GM12878 (cell line): ENCODE measurements around the gene BICRA.

Source experiments
- CBX5 ChIP-seq: sonication (generic); IDR thresholded peaks from 2 replicates; pipeline ENCODE4 v1.6.1; 2016; ENCODE audit warnings: low read depth, moderate library complexity, mild to moderate bottlenecking, inconsistent platforms
- CHD1 ChIP-seq: IDR thresholded peaks from 2 replicates; pipeline ENCODE4 v1.6.1; 2012; ENCODE audit warnings: low read depth, low read length, improper control_type of control experiment
- E2F4 ChIP-seq: IDR thresholded peaks from 2 replicates; pipeline ENCODE4 v1.6.1; 2012; ENCODE audit warnings: low read depth, low read length, improper control_type of control experiment
- GABPA ChIP-seq: IDR thresholded peaks from 2 replicates; pipeline ENCODE4 v1.6.1; 2014; ENCODE audit warnings: antibody characterized with exemption, low read depth, mild to moderate bottlenecking, inconsistent platforms
- GATAD2B ChIP-seq: fragments of 450-650 bp; conservative IDR thresholded peaks from 2 replicates; pipeline ENCODE4 v1.6.1; 2017; ENCODE audit warnings: low read depth, mild to moderate bottlenecking, moderate library complexity
- REST ChIP-seq: IDR thresholded peaks from 2 replicates; pipeline ENCODE4 v1.6.1; 2012; ENCODE audit warnings: mild to moderate bottlenecking, low read depth, low read length
- SPI1 ChIP-seq: IDR thresholded peaks from 2 replicates; pipeline ENCODE4 v1.6.1; 2011; ENCODE audit warnings: low read depth, mild to moderate bottlenecking, low read length, moderate library complexity, borderline replicate concordance; ENCODE audit not compliant: insufficient read depth
- TF ChIP-seq, protein P1 (sequence below), 3 experiments: IDR thresholded peaks in 2 of 3; conservative IDR thresholded peaks in 1 of 3; 2 replicates each; pipeline ENCODE4 v1.5.1; 2011; ENCODE audit warnings: low read depth in 3 of 3, low read length in 3 of 3, mild to moderate bottlenecking in 3 of 3, control low read depth in 2 of 3, moderate library complexity in 2 of 3, inconsistent platforms in 1 of 3, mixed read lengths in 1 of 3; ENCODE audit not compliant: control insufficient read depth in 2 of 3, insufficient read depth in 1 of 3; ENCODE audit errors: extremely low read depth in 1 of 3

GRCh38 chr19:47630594-47630993 is 21.7 kb downstream of the BICRA start:
- TF ChIP-seq CHD1 = no peak
- TF ChIP-seq, protein P1, sequence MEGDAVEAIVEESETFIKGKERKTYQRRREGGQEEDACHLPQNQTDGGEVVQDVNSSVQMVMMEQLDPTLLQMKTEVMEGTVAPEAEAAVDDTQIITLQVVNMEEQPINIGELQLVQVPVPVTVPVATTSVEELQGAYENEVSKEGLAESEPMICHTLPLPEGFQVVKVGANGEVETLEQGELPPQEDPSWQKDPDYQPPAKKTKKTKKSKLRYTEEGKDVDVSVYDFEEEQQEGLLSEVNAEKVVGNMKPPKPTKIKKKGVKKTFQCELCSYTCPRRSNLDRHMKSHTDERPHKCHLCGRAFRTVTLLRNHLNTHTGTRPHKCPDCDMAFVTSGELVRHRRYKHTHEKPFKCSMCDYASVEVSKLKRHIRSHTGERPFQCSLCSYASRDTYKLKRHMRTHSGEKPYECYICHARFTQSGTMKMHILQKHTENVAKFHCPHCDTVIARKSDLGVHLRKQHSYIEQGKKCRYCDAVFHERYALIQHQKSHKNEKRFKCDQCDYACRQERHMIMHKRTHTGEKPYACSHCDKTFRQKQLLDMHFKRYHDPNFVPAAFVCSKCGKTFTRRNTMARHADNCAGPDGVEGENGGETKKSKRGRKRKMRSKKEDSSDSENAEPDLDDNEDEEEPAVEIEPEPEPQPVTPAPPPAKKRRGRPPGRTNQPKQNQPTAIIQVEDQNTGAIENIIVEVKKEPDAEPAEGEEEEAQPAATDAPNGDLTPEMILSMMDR (IDR thresholded peaks at IDR 0.05 in 2 of 3, conservative IDR thresholded peaks at IDR 0.05 in 1 of 3; ENCODE audit: control insufficient read depth in 2 of 3, extremely low read depth in 1 of 3, insufficient read depth in 1 of 3, low read depth in 3 of 3, low read length in 3 of 3) = no peak
- no peak for TF ChIP-seq REST
- no peak for TF ChIP-seq GATAD2B
- TF ChIP-seq CBX5 = no peak
- TF ChIP-seq GABPA = no peak
- no peak for TF ChIP-seq E2F4
- no peak for TF ChIP-seq SPI1
